K562 (cell line): ENCODE measurements around the gene PRKAA2.

Experiments
- ATF6 ChIP-seq: sonication (generic); formaldehyde crosslinking; IDR thresholded peaks from 2 replicates; pipeline ENCODE4 v1.4.0; 2020; ENCODE audit warnings: mild to moderate bottlenecking, missing genetic modification reagents
- BRD4 ChIP-seq: fragments of 200-600 bp; sonication (generic); IDR thresholded peaks from 2 replicates; pipeline ENCODE4 v1.6.1; 2017; ENCODE audit warnings: inconsistent platforms
- CTCF ChIP-seq, 3 experiments: IDR thresholded peaks in 2 of 3; conservative IDR thresholded peaks in 1 of 3; 2 replicates each; pipeline ENCODE4 v1.5.1; 2011 to 2012; ENCODE audit warnings: low read length in 3 of 3, mild to moderate bottlenecking in 3 of 3, control low read depth in 2 of 3, improper control_type of control experiment in 1 of 3, inconsistent platforms in 1 of 3, low read depth in 1 of 3, mixed read lengths in 1 of 3, moderate library complexity in 1 of 3; ENCODE audit not compliant: insufficient read depth in 2 of 3
- ELF4 ChIP-seq: fragments of 450-650 bp; formaldehyde crosslinking; IDR thresholded peaks from 2 replicates; pipeline ENCODE4 v1.4.0; 2022; ENCODE audit warnings: missing genetic modification characterization
- HINFP ChIP-seq: fragments of 450-650 bp; conservative IDR thresholded peaks from 2 replicates; pipeline ENCODE4 v1.6.1; 2016; ENCODE audit warnings: missing genetic modification characterization, low read depth, mild to moderate bottlenecking, control low read depth, missing compliant biosample characterization
- HMGN3 ChIP-seq: IDR thresholded peaks from 2 replicates; pipeline ENCODE4 v1.6.1; 2011; ENCODE audit warnings: borderline replicate concordance, low read depth, mild to moderate bottlenecking, mixed read lengths, low read length; ENCODE audit not compliant: insufficient read length; ENCODE audit errors: extremely low read depth
- KAT2B ChIP-seq: IDR thresholded peaks from one replicate; pipeline ENCODE4 v1.6.1; 2012; ENCODE audit warnings: low read depth, mild to moderate bottlenecking, control low read depth, inconsistent platforms, low read length, moderate library complexity
- NR3C1 ChIP-seq: sonication (generic); formaldehyde crosslinking; IDR thresholded peaks from 2 replicates; pipeline ENCODE4 v1.8.1; 2022; ENCODE audit warnings: missing genetic modification reagents
- POLR2AphosphoS5 ChIP-seq: IDR thresholded peaks from 2 replicates; pipeline ENCODE4 v1.6.1; 2011; ENCODE audit warnings: mild to moderate bottlenecking, low read depth, low read length, moderate library complexity; ENCODE audit not compliant: control insufficient read depth, insufficient read depth
- REST ChIP-seq, 2 experiments: fragments of 450-650 bp; formaldehyde crosslinking in 1 of 2; IDR thresholded peaks; 2 replicates each; pipeline versions ENCODE4 v1.4.0 to v1.6.1; 2014 to 2020; ENCODE audit warnings: mild to moderate bottlenecking in 2 of 2, borderline replicate concordance in 1 of 2, low read depth in 1 of 2
- SMAD4 ChIP-seq: fragments of 250-450 bp; sonication (Bioruptor Pico); conservative IDR thresholded peaks from 2 replicates; pipeline ENCODE4 v1.8.0; 2021; ENCODE audit warnings: inconsistent platforms, mild to moderate bottlenecking, moderate library complexity
- UBTF ChIP-seq, 2 experiments: IDR thresholded peaks; 2 replicates each; pipeline ENCODE4 v1.6.1; 2012; ENCODE audit warnings: improper control_type of control experiment in 2 of 2, low read depth in 2 of 2, low read length in 2 of 2, borderline replicate concordance in 1 of 2
- USF2 ChIP-seq: sonication (generic); formaldehyde crosslinking; IDR thresholded peaks from 2 replicates; pipeline ENCODE4 v1.5.0; 2020; ENCODE audit warnings: missing genetic modification reagents
- YY1 ChIP-seq, 3 experiments: IDR thresholded peaks; 2 replicates each; pipeline ENCODE4 v1.6.1; 2011; ENCODE audit warnings: low read length in 2 of 3, mild to moderate bottlenecking in 2 of 3, moderate library complexity in 2 of 3, borderline replicate concordance in 1 of 3, control low read depth in 1 of 3, low read depth in 1 of 3; ENCODE audit not compliant: insufficient read depth in 3 of 3, insufficient replicate concordance in 2 of 3, control insufficient read depth in 1 of 3, insufficient read length in 1 of 3; ENCODE audit errors: extremely low read depth in 1 of 3

GRCh38 chr1:56631901-56632300 lies 13.2 kb upstream of the PRKAA2 start:
- no peak for TF ChIP-seq USF2 (CRISPR knock-in tag)
- TF ChIP-seq KAT2B = no peak
- TF ChIP-seq SMAD4 (CRISPR knock-in tag) = no peak
- TF ChIP-seq REST (IDR thresholded peaks at IDR 0.05; ENCODE audit: borderline replicate concordance) = no peak
- no peak for TF ChIP-seq REST (CRISPR knock-in tag; IDR thresholded peaks at IDR 0.05; ENCODE audit: low read depth)
- no peak for TF ChIP-seq HMGN3
- TF ChIP-seq UBTF (IDR thresholded peaks at IDR 0.05; ENCODE audit: borderline replicate concordance in 1 of 2, low read depth in 2 of 2, low read length in 2 of 2) = no peak
- TF ChIP-seq NR3C1 (CRISPR knock-in tag) = no peak
- no peak for TF ChIP-seq HINFP
- no peak for TF ChIP-seq CTCF (IDR thresholded peaks at IDR 0.05 in 2 of 3, conservative IDR thresholded peaks at IDR 0.05 in 1 of 3; ENCODE audit: insufficient read depth in 2 of 3, low read depth in 1 of 3, low read length in 3 of 3)
- TF ChIP-seq POLR2AphosphoS5 = no peak
- no peak for TF ChIP-seq YY1 (IDR thresholded peaks at IDR 0.05; ENCODE audit: borderline replicate concordance in 1 of 3, control insufficient read depth in 1 of 3, extremely low read depth in 1 of 3, insufficient read depth in 3 of 3, insufficient read length in 1 of 3, insufficient replicate concordance in 2 of 3, low read depth in 1 of 3, low read length in 2 of 3)
- TF ChIP-seq ELF4 (CRISPR knock-in tag) = no peak
- TF ChIP-seq BRD4 = no peak
- TF ChIP-seq ATF6 (CRISPR knock-in tag) = no peak
